GM21723 (cell line): ENCODE results near the gene JTB.
A peak's percentile ranks its signal among the peaks of the same experiment; 100 is the strongest.
"Not testable (repeated sequence)": the region's sequence is repeated elsewhere in the genome, so short reads cannot be mapped to it uniquely, and the experiment has no call there.

ENCODE experiments used
- ATAC-seq: cut with Tn5 transposase; IDR thresholded peaks from one replicate; pipeline ENCODE4 v1.9.1; 2021; ENCODE audit warnings: mild to moderate bottlenecking, moderate library complexity; ENCODE audit not compliant: unreplicated experiment

The JTB gene

DNA sequence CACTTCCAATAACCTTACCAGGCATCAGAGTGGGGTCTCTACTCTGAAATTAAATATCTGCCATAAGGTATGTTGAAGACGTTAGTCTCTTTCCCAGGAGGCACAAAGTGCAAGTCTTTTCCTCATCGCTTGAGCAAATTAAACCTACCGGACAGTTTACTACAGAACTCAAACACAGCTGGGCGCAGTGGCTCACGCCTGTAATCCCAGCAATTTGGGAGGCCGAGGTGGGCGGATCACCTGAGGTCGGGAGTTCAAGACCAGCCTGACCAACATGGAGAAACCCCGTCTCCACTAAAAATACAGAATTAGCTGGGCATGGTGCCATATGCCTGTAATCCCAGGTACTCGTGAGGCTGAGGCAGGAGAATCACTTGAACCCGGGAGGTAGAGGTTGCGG lies 1.6 kb upstream of the JTB start:
- ATAC-seq = not testable (repeated sequence)

DNA sequence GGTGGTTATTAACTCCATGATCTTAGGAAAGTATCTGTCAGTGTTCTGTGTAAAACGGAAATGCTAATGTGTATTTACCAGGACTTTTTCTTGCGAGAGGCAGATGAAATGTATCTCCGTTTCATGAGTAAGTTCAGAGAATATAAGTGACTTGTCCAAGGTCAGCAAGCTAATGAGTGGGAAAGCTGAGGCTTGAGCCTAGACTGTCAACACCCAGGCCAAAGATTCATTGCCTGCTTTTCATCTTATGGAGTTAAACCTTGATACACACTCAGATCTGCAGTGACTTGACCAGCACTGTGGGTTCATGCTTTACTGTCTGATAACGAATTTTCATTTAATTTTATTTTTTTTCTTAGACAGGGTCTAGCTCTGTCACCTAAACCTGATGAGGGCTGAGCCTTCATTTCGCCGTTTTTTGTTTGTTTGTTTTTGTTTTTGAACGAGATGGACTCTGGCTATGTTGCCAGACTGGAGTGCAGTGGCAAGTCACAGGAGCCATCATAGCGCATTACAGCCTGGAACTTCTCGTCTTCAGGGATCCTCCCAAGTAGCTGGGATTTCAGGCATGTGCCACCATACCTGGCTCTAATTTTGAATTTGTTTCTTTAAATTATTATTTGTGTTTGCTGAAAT lies 918 bp upstream of the JTB start:
- no peak for ATAC-seq

DNA sequence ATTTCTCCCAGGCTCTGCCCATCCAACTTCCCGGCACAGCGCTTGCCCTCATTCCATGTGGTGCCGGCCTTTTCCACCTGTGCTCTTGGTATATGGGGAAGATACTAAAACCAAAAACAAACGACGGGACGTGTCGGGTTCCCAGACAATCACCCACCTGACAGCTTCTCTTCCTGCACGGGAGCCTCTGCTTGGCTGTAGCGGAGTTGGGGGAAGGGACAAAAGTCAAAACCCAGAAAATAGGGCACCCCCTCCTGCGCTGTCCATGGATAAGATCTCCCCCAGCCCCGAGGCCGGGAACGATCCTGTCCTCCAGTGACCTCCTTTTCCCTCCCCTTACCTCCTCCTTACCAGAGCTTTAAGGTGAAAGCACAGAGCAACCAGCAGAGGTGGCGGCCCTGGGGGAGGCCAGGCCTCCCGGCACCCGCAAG lies 640 bp downstream of the JTB start:
- peak; percentile 4 for ATAC-seq

DNA sequence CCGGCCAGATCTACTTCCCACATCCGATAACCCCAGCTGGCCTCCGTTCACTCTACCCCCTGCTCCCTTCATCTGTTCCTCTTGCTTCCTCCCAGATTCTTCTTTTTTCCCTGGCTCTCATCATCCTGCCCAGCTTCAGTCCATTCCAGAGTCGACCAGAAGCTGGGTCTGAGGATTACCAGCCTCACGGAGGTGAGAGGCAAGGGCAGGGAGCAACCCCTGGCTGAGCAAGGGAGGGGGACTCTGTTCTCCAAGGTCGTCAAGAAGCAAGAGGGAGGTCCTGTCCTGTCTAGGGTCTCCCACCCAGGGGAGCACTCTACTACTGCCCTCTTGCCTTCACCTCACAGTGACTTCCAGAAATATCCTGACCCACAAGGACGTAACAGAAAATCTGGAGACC lies 3.9 kb downstream of the JTB start:
- ATAC-seq = no peak

DNA sequence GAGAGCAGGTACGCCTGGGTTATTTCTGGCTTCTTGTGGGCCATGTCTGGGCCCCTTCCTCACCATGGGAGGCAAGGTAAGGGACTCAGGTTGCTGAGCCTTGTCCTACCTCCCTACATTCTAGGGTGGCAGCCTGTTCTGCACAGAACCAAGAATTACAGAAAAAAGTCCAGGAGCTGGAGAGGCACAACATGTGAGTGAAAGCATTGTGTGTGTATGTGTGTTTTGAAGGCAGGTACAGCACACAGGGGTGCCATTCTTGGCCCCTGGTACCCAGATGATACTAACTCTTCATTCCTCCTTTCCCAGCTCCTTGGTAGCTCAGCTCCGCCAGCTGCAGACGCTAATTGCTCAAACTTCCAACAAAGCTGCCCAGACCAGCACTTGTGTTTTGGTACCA lies 4.4 kb downstream of the JTB start:
- ATAC-seq = no peak

DNA sequence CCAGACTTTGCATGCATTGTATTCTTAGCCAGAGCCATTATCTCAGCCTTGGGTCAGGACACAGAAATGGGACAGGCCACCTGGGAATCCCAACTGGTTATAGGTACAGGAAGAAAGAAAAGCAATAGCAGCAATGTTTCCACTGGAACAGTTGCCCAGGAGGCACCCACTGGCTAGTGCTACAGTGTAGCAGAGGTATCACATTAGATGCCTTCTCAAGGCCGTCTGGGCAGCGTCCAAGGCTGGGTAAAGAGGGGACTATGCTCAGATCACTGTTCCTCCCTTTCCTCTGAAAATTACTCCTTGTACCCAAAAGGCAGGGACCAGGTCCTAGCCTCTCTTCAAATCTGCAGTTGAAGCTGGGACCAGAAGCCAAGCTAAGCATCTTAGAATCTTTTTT lies 7.1 kb downstream of the JTB start:
- no peak for ATAC-seq

DNA sequence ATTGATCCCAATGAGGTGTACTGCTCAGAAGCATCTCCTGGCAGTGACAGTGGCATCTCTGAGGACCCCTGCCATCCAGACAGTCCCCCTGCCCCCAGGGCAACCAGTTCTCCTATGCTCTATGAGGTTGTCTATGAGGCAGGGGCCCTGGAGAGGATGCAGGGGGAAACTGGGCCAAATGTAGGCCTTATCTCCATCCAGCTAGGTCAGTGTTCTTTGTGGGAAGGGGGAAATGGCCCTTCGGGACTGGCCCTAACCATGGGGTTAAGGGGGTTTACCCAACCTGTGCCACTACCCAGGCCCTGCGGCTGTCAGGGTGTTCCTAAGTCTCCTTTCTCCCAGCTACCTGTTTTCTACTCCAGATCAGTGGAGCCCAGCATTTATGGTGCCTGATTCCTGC lies 8.5 kb downstream of the JTB start:
- no peak for ATAC-seq

DNA sequence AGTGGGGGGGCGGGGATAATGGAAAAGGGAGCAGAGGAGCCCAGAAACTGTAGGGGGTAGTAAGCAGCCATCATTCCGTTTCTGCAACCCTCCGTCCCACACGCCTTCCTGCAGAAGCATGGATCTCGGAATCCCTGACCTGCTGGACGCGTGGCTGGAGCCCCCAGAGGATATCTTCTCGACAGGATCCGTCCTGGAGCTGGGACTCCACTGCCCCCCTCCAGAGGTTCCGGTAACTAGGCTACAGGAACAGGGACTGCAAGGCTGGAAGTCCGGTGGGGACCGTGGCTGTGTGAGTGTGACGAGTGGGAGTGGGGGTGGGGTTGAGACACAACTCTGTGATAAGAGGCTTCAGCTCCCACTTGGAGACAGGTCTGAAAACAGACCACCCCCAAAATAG lies 9.1 kb downstream of the JTB start:
- ATAC-seq = no peak

DNA sequence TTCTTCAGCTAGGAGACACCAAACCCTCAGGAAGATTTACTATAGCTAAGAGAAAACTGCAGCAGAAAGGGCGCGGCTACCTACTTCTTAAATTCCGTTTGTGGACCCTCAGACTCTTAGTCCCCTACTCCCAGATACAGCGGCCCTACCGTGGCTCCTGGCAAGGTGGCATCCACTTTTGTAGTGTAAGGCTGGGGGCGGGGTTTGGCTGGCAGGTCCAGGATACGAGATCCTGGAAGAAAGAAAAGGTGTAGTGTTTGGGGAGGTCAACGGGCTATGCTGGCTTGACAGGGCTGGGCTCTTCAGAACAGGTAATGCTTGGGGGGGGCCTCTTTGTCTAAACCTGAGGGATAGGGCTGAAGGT lies 9.5 kb downstream of the JTB start:
- no peak for ATAC-seq

DNA sequence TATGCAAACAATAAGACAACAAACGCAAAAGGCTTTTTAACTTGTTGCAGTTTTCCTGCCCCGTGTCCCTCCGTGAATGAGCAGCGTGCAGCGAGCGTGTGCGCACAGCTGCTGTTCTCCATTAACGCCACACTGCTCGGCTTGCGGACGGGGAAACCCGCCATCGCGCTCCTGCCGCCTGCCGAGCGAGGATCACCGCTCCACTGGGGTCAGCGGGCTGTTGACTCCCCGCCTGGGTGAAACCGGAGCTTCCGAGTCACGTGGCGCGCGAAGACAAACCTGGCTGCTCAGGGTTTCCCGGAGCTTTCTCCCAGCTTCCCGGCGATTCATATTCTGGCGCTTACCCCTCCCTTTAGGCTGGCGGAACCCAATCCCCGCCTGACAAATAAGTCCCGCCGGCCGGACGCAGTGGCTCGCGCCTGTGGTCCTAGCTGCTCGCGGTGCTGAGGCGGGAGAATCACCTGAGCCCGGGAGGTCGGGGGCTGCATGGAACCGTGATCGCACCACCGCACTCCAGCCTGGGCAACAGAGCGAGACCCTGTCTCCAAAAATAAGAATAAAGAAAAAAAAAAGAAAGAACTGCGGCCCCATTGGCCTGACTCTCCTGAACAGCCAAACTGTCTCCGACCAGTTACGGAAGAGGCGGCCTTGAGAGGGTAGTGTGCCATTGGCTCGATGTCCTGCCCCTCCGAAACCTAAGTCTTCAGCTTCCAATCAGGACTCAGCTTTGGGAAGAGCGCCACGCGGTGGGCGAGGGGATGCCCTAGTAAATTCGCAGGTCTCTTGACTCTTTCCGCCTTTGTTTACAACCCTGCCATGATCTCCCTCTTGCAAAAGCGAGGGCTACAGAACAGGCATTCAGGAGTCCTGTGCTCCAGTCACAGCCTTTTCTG lies 10.1 kb downstream of the JTB start, which contains the start of gene CREB3L4:
Gene CREB3L4 (plus strand): TSS at position 796 of the 893 bp plus-strand sequence. CDS start 624 bp downstream, outside the sequence.
- ATAC-seq = peak; percentile 64

DNA sequence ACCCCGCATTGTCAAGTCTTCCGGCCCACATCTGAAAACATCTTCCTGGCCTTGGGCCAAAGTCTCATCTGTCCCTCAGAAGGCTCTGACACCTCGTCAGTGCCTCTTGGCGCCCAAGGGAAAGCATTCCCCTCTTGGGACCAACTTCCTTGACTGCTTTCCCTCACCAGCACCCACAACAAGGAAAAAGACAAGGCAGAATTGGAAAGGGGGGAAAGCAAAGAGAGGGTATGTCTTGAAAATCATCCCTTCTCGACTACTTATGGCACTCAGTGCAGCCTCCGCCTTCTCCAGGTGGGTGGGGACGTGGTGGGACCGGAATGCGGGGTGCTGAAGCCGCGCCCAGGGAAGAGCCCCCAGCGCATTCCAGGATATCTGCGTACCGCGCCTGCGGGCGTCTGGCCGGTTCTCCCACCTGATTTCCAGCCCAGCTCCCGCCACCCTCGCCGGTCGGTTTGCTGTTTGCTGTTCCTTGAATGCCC lies 13.6 kb downstream of the JTB start:
- ATAC-seq = peak; percentile 2

DNA sequence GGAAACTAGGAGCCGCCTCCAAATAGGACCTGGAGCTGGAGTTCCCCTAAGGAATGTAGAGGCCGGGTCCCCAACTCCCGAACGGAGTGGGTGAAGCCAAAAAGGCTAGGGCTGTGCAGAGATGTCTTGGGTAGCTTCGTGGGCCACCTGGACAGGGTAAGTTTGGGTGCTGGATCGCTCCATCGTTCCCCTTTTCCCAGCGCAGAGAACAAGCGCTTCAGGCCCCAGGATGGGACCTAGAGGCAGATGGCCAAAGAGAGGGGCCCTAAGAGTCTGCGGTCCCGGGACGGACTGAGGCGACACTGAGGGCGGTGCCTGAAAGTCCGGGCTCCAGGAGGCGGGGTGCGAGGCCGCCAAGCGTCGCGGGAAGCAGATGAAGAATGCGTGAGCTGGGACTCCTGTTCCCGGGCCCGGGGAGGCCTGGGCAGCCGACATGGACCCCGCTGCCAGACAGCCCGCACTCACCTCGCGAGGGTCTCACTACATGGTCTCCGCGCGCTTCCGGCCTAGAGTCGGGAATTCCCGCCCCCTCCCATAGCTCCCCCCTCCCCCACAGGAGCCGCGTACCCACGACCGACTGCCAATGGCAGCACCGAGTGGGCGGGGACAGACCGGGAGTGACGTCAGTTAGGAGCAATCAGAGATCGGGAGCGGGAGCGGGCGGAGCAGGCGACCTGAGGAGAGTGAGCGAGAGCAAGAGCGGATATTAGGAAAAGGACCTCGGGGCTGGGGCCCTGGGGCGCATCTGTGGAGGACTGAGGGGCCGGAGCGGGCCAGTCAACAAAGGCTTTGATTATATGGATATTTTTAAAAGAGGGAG lies 14.2 kb downstream of the JTB start, which contains the start of gene SLC39A1:
Gene SLC39A1 (minus strand): TSS at position 508 of the 820 bp plus-strand sequence. CDS start 822 bp downstream, outside the sequence.
- ATAC-seq = peak; percentile 44

DNA sequence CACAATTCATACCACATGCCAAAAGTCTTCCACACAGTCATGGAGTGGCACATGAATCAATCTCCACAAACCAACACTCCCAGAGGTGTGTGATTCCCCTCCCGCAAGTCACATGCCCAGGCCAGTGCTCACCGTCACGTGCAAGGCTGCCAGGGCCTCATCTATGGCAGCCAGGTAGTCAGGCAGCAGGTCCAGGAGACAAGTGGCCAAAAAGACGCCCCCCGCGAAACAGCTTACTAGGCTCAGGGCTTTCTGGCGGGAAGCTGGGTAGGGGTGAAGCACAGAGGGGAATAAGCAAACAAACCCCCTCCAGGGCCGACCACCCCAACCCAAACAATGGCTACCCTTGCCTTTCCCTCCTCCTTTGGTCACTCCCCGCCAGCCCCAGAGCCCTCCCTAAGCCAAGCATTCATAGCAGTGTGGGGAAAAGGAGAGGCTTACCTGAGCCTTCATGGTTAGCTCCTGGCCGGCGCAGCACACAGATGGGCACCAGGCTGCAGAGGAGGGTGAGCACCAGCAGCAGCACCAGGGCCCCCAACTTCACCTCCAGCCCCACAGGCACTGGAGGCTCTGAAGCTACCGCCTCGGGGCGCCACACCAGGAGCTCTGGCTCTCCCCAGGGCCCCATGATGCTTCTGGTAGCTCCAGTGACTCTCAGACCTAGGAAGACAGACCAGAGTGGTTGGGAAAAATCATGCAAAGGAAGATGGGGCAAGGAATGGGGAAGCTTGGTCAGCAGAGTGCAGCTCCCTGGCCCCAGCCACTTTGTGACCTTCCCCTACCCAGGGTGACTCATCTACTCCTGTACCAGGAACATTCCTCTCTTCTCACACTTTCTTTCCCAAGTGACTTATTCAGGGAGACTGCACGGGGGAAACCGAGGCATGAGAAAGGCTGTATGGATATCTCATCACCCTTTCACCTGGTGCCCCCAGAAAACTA lies 15.1 kb downstream of the JTB start:
- ATAC-seq = no peak

DNA sequence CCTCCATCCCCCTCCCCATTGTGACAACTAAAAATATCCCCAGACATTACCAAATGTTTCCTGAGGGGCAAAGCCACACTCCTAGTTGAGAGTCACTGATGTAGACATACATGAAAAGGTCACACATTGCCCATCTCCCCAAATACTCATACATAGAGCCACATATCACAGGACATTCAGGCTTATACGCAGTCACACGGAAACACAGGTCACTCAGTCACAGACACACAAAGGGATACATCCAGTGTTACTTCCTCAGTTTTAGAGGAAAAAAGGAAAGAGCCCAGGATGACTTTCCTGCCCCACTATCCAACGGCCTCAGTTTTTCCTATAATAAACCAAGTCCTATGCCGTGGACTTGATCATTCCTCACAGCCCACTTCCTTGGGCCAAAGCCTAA lies 16.1 kb downstream of the JTB start:
- ATAC-seq = no peak

DNA sequence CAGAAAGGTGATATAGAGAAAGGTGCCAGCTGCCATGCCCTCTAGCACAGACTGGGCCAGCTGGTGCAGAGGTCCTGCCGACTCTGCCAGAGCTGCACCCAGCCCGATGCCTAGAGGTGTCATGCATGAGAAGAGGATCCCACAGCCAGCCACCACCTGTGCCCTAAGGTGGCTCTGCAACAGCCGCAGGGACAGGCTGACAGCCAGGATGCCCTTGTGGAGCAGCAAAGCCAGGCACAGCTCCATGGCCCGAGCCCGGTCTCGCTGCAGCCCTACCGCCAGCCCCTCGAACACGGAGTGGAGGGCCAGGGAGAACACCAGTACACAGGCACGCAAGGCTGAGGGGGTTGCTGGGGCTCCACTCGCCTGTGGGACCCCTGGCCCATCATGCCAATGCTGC lies 17.3 kb downstream of the JTB start:
- ATAC-seq = no peak

DNA sequence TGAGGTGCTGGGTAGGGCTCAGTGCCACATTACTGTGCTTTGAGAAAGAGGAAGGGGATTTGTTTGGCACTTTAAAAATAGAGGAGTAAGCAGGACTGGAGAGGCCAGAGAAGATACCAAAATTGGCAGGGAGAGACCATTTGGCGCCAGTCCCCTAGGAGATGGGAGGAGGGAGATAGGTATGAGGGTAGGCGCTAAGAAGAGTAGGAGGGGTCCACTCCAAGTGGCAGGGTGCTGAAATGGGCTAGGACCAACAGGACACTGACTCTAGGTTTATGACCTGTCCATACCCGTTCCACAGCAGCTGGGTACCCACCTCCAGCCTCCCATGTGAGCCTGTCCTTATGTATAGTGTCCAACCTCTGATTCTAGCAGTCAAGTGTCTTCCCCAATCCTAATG lies 18.0 kb downstream of the JTB start:
- ATAC-seq = no peak

DNA sequence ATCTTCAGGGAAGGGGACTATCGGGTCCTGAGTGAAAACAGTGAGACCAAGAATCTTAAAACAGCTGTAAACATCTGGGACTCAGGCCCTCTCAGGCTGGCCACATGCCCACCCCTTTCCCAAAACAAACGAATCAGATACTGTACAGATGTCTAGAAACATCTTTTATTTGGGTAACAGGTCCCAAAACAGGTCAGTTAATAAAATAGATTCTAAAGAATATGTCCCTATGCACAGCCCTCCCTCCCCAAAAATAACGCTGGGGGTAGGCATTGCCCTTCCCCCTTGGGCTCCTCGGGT lies 18.6 kb downstream of the JTB start:
- ATAC-seq = no peak

DNA sequence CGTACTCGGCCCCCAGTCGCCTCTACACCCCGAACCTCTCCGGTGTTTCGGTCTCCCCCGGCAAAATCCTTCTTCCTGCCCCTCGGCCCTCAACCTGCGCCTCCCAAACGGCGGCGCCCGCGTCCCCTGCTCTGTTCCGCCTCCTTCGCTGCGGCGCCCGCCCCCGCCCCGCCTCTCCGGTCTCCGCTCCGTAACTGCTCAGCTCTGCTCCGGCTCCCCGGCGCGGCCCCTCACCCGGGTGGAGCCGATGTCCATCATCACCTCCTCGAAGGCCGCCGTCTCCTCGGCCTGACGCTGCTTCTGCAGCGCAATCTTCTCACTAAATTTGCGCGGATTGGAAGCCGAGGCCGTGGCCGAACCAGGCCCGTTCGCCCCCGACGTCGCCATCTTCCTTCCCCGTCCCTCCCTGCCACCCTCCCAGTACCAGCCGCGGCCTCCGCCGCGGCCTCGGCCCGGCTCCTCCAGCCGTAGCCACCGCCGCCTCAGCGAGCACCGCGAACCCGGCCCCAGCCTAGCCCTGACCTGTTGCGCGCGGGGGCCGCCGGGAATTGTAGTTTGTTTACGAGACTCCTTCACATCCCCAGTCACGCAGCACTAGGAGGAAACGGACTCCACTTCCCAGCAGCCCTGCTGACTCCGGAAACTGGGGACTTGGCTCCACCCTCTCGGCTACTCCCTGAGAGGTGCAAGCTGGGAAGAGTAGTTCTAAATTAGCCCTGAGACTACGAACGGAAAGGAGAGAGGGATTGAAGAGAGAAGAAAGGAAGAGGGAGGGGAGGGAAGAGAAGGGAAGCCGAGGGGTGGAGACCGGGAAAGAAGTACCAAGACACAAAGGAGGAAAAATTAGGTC lies 19.1 kb downstream of the JTB start, which contains the start of gene CRTC2:
Gene CRTC2 (minus strand): TSS at position 502 of the 850 bp plus-strand sequence. CDS start 115 bp downstream, at position 387.
- ATAC-seq = peak; percentile 81

DNA sequence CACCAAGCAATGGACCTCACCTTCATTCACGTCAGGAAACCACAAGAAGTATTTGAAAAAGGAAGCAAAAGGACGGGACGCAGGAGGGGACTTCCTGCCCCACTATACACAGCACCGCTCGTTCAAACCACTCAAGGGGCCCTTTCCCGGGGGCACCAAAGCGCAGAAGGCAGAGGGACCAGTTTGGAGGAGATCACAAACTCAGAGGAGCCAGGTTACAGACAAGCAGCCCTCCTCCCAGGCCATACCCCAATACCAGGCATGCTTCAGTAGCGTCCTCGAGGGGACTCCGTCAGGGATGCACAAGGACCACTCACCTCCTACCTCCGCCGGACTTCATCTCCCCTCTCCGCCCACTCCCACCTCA lies 19.7 kb downstream of the JTB start:
- peak; percentile 26 for ATAC-seq
